22Rv1 (cell line): ENCODE data around the gene TRIM25.

Experiments
- H3K27ac ChIP-seq: fragments of 450-650 bp; 2 replicates; pipeline ENCODE4 v1.5.1; 2017
- CTCF ChIP-seq: fragments of 450-650 bp; IDR thresholded peaks from 2 replicates; pipeline ENCODE4 v1.5.1; 2017; ENCODE audit warnings: mild to moderate bottlenecking
- ZFX ChIP-seq: fragments of 450-650 bp; IDR thresholded peaks from 2 replicates; pipeline ENCODE4 v1.6.1; 2017; ENCODE audit warnings: antibody characterized with exemption, borderline replicate concordance

Gene TRIM25

GRCh38 chr17:56912105-56912999 lies 1.5 kb downstream of the TRIM25 start:
- H3K27ac ChIP-seq: no peak overlapping the region
- TF ChIP-seq ZFX (no peak), CTCF (no peak)

- no peak overlapping the region for H3K27ac ChIP-seq
- TF ChIP-seq ZFX: no peak
- TF ChIP-seq CTCF: no peak
Measured at GRCh38 chr17:56910509-56911235, 3.2 kb downstream of the TRIM25 start.

GRCh38 chr17:56909742-56910508 lies 3.9 kb downstream of the TRIM25 start:
- no peak overlapping the region for H3K27ac ChIP-seq
- TF ChIP-seq ZFX (no peak), CTCF (no peak)

- H3K27ac ChIP-seq: no peak overlapping the region
- no peak for TF ChIP-seq CTCF
- TF ChIP-seq ZFX: no peak
Measured at GRCh38 chr17:56908001-56908542, 5.8 kb downstream of the TRIM25 start.

- TF ChIP-seq CTCF (no peak), ZFX (no peak)
- no peak overlapping the region for H3K27ac ChIP-seq
Measured at GRCh38 chr17:56903560-56903959, 10.3 kb downstream of the TRIM25 start.

GRCh38 chr17:56902348-56902747 lies 11.5 kb downstream of the TRIM25 start:
- TF ChIP-seq CTCF (no peak), ZFX (no peak)
- no peak overlapping the region for H3K27ac ChIP-seq
